ENCODE results near the gene TULP3. TPM values are rescaled to one million over a fixed set of nuclear protein-coding genes. Genes with fewer than 3 reads are reported as not detected.
A peak's percentile ranks its signal among the peaks of the same experiment; 100 is the strongest.

TULP3 gene
- total and polyA plus RNA-seq, 2 of the 8 experiments (the other 6 are each of a cell fraction or from before 2014, with no cell fraction given): 18.4 to 21.2 TPM

GRCh38 chr12:2925322-2925995 is 34.8 kb downstream of the TULP3 start:
- 0 out of 2 replicates have a peak overlapping the region, but pooled peaks have one; percentile 68 for H2BK12ac ChIP-seq (ENCODE audit: low read depth, low read length)
- CTCF ChIA-PET (ENCODE audit: partially characterized antibody): interaction anchor here (0.6 to 1.7 kb wide), 9 partner anchors 9 to 1346 kb away, joined by 3 to 7 read pairs (median 3); no protein-coding TSS in a partner anchor
- H3K9ac ChIP-seq (replicated peaks in 1 of 4; ENCODE audit: extremely low read depth in 1 of 4, low read depth in 3 of 4, low read length in 3 of 4): no peak overlapping the region
- TF ChIP-seq KDM5A (IDR thresholded peaks at IDR 0.05; ENCODE audit: low read length): no peak
- no peak for TF ChIP-seq JUN (IDR thresholded peaks at IDR 0.05; ENCODE audit: low read depth, low read length)
- TF ChIP-seq EGR1 (IDR thresholded peaks at IDR 0.05; ENCODE audit: borderline replicate concordance, low read depth, low read length): no peak
- no peak for TF ChIP-seq ATF2 (IDR thresholded peaks at IDR 0.05; ENCODE audit: low read length)
- TF ChIP-seq RAD21 (IDR thresholded peaks at IDR 0.05 in 1 of 2, conservative IDR thresholded peaks at IDR 0.05 in 1 of 2; ENCODE audit: low read depth in 2 of 2, low read length in 2 of 2): no peak
- TF ChIP-seq YY1 (IDR thresholded peaks at IDR 0.05; ENCODE audit: low read depth, low read length): no peak
- TF ChIP-seq CEBPB (IDR thresholded peaks at IDR 0.05; ENCODE audit: low read depth, low read length): no peak
- TF ChIP-seq PHF8 (conservative IDR thresholded peaks at IDR 0.05; ENCODE audit: low read depth, low read length): no peak
- no peak for TF ChIP-seq EZH2 (IDR thresholded peaks at IDR 0.05; ENCODE audit: low read depth, low read length, severe bottlenecking)
- TF ChIP-seq HDAC6 (IDR thresholded peaks at IDR 0.05; ENCODE audit: low read depth, low read length): no peak

More at GRCh38 chr12:2925322-2925995, 34.8 kb downstream of the TULP3 start:
- no peak overlapping the region for H3K4me2 ChIP-seq (ENCODE audit: insufficient read depth in 1 of 2, low read depth in 2 of 2, low read length in 2 of 2)
- no peaks in the 10 kb centered on the region for H3K79me2 ChIP-seq (ENCODE audit: control insufficient read depth in 1 of 2, insufficient read depth in 2 of 2, low read length in 2 of 2)
- no peak overlapping the region for H3K56ac ChIP-seq (replicated peaks; ENCODE audit: insufficient read length, low read depth, low read length)
- H3K79me1 ChIP-seq (ENCODE audit: low read depth, low read length): no peaks in the 10 kb centered on the region; the same call in 1 of the 2 replicates
- H4K5ac ChIP-seq (ENCODE audit: insufficient read length, low read depth, low read length): no peak overlapping the region
- H2BK20ac ChIP-seq (ENCODE audit: low read length): no peak overlapping the region
- H3K23ac ChIP-seq (ENCODE audit: insufficient read length): no peak overlapping the region
- H3K4ac ChIP-seq (replicated peaks; ENCODE audit: insufficient read length, low read depth, low read length): no peak overlapping the region
- no peak overlapping the region for H3K27ac ChIP-seq (ENCODE audit: low read depth, low read length)
- H3K4me1 ChIP-seq (replicated peaks in 1 of 4; ENCODE audit: control insufficient read depth in 3 of 4, insufficient read depth in 4 of 4, low read length in 3 of 4): peaks cover 0 to 7% (median 2%) of the 10 kb centered on the region in 4 experiments; a peak in 5 of 7 replicates
- H2BK15ac ChIP-seq (ENCODE audit: low read length): no peak overlapping the region
- POLR2A ChIA-PET (ENCODE audit: partially characterized antibody): interaction anchor here (0.6 to 1.5 kb wide), 3 partner anchors 30 to 301 kb away, joined by 3 read pairs; no protein-coding TSS in a partner anchor
- H3K4me3 ChIP-seq (ENCODE audit: extremely low read depth in 1 of 4, insufficient read depth in 2 of 4, low read depth in 3 of 4, low read length in 4 of 4): no peak overlapping the region
- DNase-seq (ENCODE audit: low read depth in 1 of 2, low spot score in 2 of 2) (no peak), FAIRE-seq (no peak)
- peak overlapping the region; percentile 92; the same call in 1 of the 2 replicates for H2AK5ac ChIP-seq (ENCODE audit: low read depth, low read length)
- H3K18ac ChIP-seq (ENCODE audit: extremely low read depth, low read length): no peak overlapping the region; the same call in 1 of the 2 replicates
- no peak overlapping the region for H4K91ac ChIP-seq (replicated peaks; ENCODE audit: insufficient read length, low read length)
- H2BK120ac ChIP-seq (replicated peaks; ENCODE audit: low read depth, low read length): no peak overlapping the region
- WGBS, 2 experiments (ENCODE audit: extremely low coverage in 1 of 2, insufficient coverage in 1 of 2, insufficient read length in 1 of 2, insufficient replicate concordance in 2 of 2, low coverage in 1 of 2, low lambda C conversion rate in 2 of 2, missing lambda C conversion rate in 1 of 2): 85% methylated on average over 6 of the region's 6 CpGs; no CpG with 5 or more reads in 1 of the 2 experiments
- no peaks in the 10 kb centered on the region for H3K23me2 ChIP-seq (ENCODE audit: low read depth, low read length)
- 0 out of 2 replicates have a peak overlapping the region, but pooled peaks have one; percentile 66 for H2BK5ac ChIP-seq (ENCODE audit: low read depth, low read length)
- H4K20me1 ChIP-seq (replicated peaks in 1 of 2; ENCODE audit: control insufficient read depth in 1 of 2, insufficient read depth in 2 of 2, low read length in 2 of 2): no peaks in the 10 kb centered on the region
- H3K36me3 ChIP-seq (ENCODE audit: control insufficient read depth in 2 of 4, insufficient read depth in 4 of 4, low read length in 3 of 4): peaks cover 0 to 4% (median 0%) of the 10 kb centered on the region in 4 experiments; a peak in 3 of 8 replicates
- H3K27me3 ChIP-seq (replicated peaks in 1 of 4; ENCODE audit: control insufficient read depth in 3 of 4, extremely low read depth in 1 of 4, insufficient read depth in 3 of 4, low read length in 3 of 4): no peaks in the 10 kb centered on the region
- no peak overlapping the region for H3K14ac ChIP-seq (ENCODE audit: insufficient read length)
- H2AFZ ChIP-seq (ENCODE audit: low read length): no peak overlapping the region
- H3K9me3 ChIP-seq (ENCODE audit: insufficient read depth in 2 of 2, low read depth in 1 of 2, low read length in 1 of 2): no peaks in the 10 kb centered on the region
- H4K8ac ChIP-seq (ENCODE audit: extremely low read depth, insufficient read depth, low read length): no peak overlapping the region
